Measurements from ENCODE around the gene ODAD3. TPM values are rescaled to one million over a fixed set of nuclear protein-coding genes. Genes with fewer than 3 reads are reported as not detected.
"Not testable (repeated sequence)": the region's sequence is repeated elsewhere in the genome, so short reads cannot be mapped to it uniquely, and the experiment has no call there.

The ODAD3 gene
- total and polyA plus RNA-seq, 12 donors, result 0.17 to 2.2 (median 0.37) TPM; not detected in 1

DNA sequence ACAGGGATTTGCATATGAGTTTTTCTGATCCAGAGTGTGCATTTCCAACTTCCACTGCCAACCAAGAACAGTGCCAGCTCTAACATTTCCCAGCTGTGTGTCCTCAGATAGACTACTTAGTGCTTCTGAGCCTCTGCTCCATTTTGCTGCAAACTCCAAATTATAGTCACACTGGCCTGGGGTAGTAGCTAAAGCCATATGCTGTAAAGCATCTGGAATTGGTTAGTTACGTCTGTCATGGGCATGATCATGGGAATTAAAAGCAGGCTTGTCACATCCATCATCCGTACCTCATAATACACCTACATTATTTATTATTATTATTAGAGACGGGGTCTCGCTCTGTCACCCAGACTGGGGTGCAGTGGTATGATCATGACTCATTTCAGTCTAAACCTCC, 38.8 kb upstream of the ODAD3 start:
- no peak overlapping the region for H3K4me3 ChIP-seq
- H3K36me3 ChIP-seq, result no peaks in the 10 kb centered on the region
- intact Hi-C loops (cut with DNase I), result no loop called here
- H3K9me3 ChIP-seq, result no peaks in the 10 kb centered on the region
- WGBS, 2 donors, result 88 to 90% methylated on average over 4 of the region's 4 CpGs
- DNase-seq, result no peak
- peaks cover 0 to 12% (median 0%) of the 10 kb centered on the region in 7 donors for H3K27me3 ChIP-seq
- H3K27ac ChIP-seq, result no peak overlapping the region
- no peak for ATAC-seq
- H3K4me1 ChIP-seq, result peaks cover 0 to under 1% (median 0%) of the 10 kb centered on the region in 9 donors
- TF ChIP-seq, protein P1, sequence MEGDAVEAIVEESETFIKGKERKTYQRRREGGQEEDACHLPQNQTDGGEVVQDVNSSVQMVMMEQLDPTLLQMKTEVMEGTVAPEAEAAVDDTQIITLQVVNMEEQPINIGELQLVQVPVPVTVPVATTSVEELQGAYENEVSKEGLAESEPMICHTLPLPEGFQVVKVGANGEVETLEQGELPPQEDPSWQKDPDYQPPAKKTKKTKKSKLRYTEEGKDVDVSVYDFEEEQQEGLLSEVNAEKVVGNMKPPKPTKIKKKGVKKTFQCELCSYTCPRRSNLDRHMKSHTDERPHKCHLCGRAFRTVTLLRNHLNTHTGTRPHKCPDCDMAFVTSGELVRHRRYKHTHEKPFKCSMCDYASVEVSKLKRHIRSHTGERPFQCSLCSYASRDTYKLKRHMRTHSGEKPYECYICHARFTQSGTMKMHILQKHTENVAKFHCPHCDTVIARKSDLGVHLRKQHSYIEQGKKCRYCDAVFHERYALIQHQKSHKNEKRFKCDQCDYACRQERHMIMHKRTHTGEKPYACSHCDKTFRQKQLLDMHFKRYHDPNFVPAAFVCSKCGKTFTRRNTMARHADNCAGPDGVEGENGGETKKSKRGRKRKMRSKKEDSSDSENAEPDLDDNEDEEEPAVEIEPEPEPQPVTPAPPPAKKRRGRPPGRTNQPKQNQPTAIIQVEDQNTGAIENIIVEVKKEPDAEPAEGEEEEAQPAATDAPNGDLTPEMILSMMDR (IDR thresholded peaks at IDR 0.05), result no peak

DNA sequence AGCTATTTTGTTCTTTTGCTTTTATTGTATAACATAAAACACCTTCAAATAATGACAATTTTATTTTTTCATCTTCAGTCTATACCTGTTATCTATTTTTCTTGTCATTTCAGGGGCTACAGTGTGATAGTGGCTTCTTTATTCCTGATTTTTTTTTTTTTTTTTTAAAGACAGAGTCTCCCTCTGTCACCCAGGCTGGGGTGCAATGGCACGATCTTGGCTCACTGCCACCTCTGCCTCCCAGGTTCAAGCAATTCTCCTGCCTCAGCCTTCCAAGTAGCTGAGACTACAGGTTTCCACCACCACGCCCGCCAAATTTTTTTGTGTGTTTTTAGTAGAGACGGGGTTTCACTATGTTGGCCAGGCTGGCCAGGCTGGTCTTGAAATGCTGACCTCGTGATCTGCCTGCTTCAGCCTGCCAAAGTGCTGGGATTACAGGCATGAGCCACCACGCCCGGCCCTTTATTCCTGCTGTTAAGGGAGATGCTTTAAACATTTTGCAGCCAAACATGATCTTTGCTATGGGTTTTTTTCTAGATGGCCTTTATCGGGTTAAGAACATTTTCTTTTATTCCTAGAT, 33.4 kb upstream of the ODAD3 start:
- H3K27me3 ChIP-seq; H3K9me3 ChIP-seq; ATAC-seq; H3K4me3 ChIP-seq; H3K4me1 ChIP-seq; H3K27ac ChIP-seq; intact Hi-C loops (cut with DNase I); DNase-seq; H3K36me3 ChIP-seq: not testable (repeated sequence)
- 71 to 73% methylated on average over 8 of the region's 8 CpGs for WGBS, 2 donors

DNA sequence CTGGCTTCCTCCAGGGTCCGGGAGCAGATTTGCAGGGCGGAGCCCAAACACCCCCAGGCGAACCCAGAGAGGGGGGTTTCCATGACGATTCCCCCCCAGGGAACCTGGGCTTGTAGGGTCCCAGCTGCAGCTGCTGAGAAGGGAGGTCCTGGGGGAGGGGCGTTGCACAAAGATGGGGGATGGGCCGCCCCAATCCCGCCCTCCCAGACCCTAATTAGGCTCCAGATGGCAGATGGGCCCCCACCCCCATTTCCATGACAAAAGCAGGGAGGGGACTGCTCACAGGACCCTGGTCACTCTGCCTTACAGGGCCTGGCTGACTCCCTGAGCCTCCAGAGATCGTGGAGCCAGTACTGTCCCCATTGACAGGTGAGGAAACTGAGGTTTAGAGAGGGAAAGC, 30.7 kb upstream of the ODAD3 start:
- no peak for ATAC-seq
- intact Hi-C loops (cut with DNase I), result no loop called here
- Histone ChIP-seq H3K36me3 (no peaks in the 10 kb centered on the region), H3K4me3 (no peak overlapping the region), H3K27me3 (peaks cover 0 to 5% (median 0%) of the 10 kb centered on the region in 7 donors), H3K9me3 (no peaks in the 10 kb centered on the region), H3K4me1 (no peaks in the 10 kb centered on the region), H3K27ac (no peak overlapping the region)
- no peak for DNase-seq
- TF ChIP-seq, protein P1 (IDR thresholded peaks at IDR 0.05), result no peak
- WGBS, 2 donors, result 40 to 42% methylated on average over 8 of the region's 8 CpGs

DNA sequence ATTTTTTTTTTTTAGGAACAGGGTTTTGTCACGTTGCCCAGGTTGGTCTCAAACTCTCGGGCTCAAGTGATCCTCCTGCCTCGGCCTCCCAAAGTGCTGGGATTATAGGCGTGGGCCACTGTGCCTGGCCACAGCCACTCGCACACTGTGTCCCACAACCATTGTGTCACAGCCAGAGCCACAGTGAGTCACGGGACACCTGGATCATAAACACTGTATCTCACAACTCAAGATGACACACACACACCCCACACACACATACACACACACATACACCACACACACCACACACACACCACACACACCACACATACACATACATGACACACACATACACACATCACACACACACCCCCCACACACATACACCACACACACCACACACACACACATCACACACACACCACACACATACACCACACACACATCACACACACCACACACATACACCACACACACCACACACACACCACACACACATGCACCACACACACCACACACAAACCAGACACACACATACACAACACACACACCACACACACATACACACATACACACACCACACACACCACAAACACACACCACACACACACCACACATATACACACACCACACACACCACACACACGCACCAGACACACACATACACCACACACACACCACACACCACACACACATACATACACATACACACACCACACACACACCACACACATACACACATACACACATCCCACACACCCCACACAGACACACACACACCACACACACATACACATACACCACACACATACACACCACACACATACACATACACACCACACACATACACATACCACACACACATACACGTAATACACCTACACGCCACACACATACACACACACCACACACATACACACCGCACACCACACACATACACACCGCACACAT, 29.7 kb upstream of the ODAD3 start:
- no peak for DNase-seq
- Histone ChIP-seq H3K4me3 (no peak overlapping the region), H3K27me3 (peaks cover 0 to 11% (median 4%) of the 10 kb centered on the region in 7 donors), H3K27ac (no peak overlapping the region), H3K4me1 (no peaks in the 10 kb centered on the region), H3K9me3 (no peaks in the 10 kb centered on the region), H3K36me3 (no peaks in the 10 kb centered on the region)
- no peak for ATAC-seq
- TF ChIP-seq, protein P1 (IDR thresholded peaks at IDR 0.05), result no peak
- 84 to 85% methylated on average over 11 of the region's 11 CpGs for WGBS, 2 donors
- intact Hi-C loops (cut with DNase I), result no loop called here

Data from heart right ventricle (tissue), 16 donors.